ENCODE measurements around the gene ANO2.
"Not testable (repeated sequence)": the region's sequence is repeated elsewhere in the genome, so short reads cannot be mapped to it uniquely, and the experiment has no call there.

ANO2 gene

GRCh38 chr12:5818877-5819276 lies 126.2 kb downstream of the ANO2 start:
- not testable (repeated sequence) for DNase-seq (ENCODE audit: low spot score)

GRCh38 chr12:5817246-5817645 lies 127.8 kb downstream of the ANO2 start:
- DNase-seq (ENCODE audit: low spot score) = no peak

GRCh38 chr12:5809586-5809985 lies 135.5 kb downstream of the ANO2 start:
- no peak for DNase-seq (ENCODE audit: low spot score)

- DNase-seq (ENCODE audit: low spot score) = no peak
Observed at GRCh38 chr12:5808981-5809380, 136.1 kb downstream of the ANO2 start.

- no peak for DNase-seq (ENCODE audit: low spot score)
Observed at GRCh38 chr12:5807514-5808219, 137.4 kb downstream of the ANO2 start.

- DNase-seq (ENCODE audit: low spot score) = no peak
Observed at GRCh38 chr12:5807090-5807414, 138.0 kb downstream of the ANO2 start.

GRCh38 chr12:5806371-5807089 lies 138.5 kb downstream of the ANO2 start:
- no peak for DNase-seq (ENCODE audit: low spot score)

- no peak for DNase-seq (ENCODE audit: low spot score)
Observed at GRCh38 chr12:5803532-5803931, 141.5 kb downstream of the ANO2 start.

GRCh38 chr12:5798242-5799015 lies 146.6 kb downstream of the ANO2 start:
- no peak for DNase-seq (ENCODE audit: low spot score)

- DNase-seq (ENCODE audit: low spot score) = no peak
Observed at GRCh38 chr12:5797661-5798060, 147.4 kb downstream of the ANO2 start.

- DNase-seq (ENCODE audit: low spot score) = no peak
Observed at GRCh38 chr12:5796959-5797225, 148.2 kb downstream of the ANO2 start.

- no peak for DNase-seq (ENCODE audit: low spot score)
Observed at GRCh38 chr12:5796171-5796958, 148.7 kb downstream of the ANO2 start.

GRCh38 chr12:5794156-5794555 lies 150.9 kb downstream of the ANO2 start:
- DNase-seq (ENCODE audit: low spot score) = no peak

GRCh38 chr12:5792343-5792742 lies 152.7 kb downstream of the ANO2 start:
- DNase-seq (ENCODE audit: low spot score) = no peak

GRCh38 chr12:5789469-5789968 lies 155.5 kb downstream of the ANO2 start:
- DNase-seq (ENCODE audit: low spot score) = no peak

- DNase-seq (ENCODE audit: low spot score) = no peak
Observed at GRCh38 chr12:5787828-5788227, 157.2 kb downstream of the ANO2 start.

- no peak for DNase-seq (ENCODE audit: low spot score)
Observed at GRCh38 chr12:5785601-5786000, 159.5 kb downstream of the ANO2 start.

GRCh38 chr12:5784462-5785130 lies 160.5 kb downstream of the ANO2 start:
- DNase-seq (ENCODE audit: low spot score) = no peak

- DNase-seq (ENCODE audit: low spot score) = no peak
Observed at GRCh38 chr12:5783289-5783920, 161.7 kb downstream of the ANO2 start.

GRCh38 chr12:5780536-5780935 lies 164.5 kb downstream of the ANO2 start:
- DNase-seq (ENCODE audit: low spot score) = no peak

GRCh38 chr12:5779401-5779800 lies 165.7 kb downstream of the ANO2 start:
- DNase-seq (ENCODE audit: low spot score) = no peak

Data from CD4-positive, alpha-beta T cell treated with Interleukin-15 for 4 hours (primary cell).